SK-N-SH (cell line): ENCODE data around the gene NPY4R. TPM values are rescaled to one million over a fixed set of nuclear protein-coding genes. Genes with fewer than 3 reads are reported as not detected.
"Not testable (repeated sequence)": the region's sequence is repeated elsewhere in the genome, so short reads cannot be mapped to it uniquely, and the experiment has no call there.

ENCODE experiments used
- CTCF ChIA-PET: fragments of 300-600, 350-600 bp; formaldehyde crosslinking; extraction: SDS; loops from one replicate; lab custom pipeline; 2021; lab: Yijun Ruan, JAX
- POLR2A ChIA-PET: fragments of 350-600 bp; sonication (Branson Sonifier 250); formaldehyde crosslinking; extraction: SDS; loops from one replicate; lab custom pipeline; 2020; ENCODE audit warnings: antibody characterized with exemption, inconsistent platforms; lab: Yijun Ruan, JAX
- DNase-seq: peaks from one replicate; pipeline ENCODE4 v3.0.0; 2012
- H2AFZ ChIP-seq: fragments of 200-600 bp; sonication (generic); 2 replicates; pipeline ENCODE4 v1.8.1; 2016; ENCODE audit warnings: antibody characterized with exemption, mild to moderate bottlenecking, low read depth
- H3F3A ChIP-seq: fragments of 200-600 bp; sonication (generic); replicated peaks from 2 replicates; pipeline ENCODE3; 2016; ENCODE audit warnings: antibody characterized with exemption, mild to moderate bottlenecking; ENCODE audit not compliant: insufficient read depth
- H3K27ac ChIP-seq, 2 experiments: fragments of 200-500 bp in 1 of 2; fragments of 200-600 bp in 1 of 2; sonication (Bioruptor generic) in 1 of 2; sonication (generic), shearing (Covaris generic) in 1 of 2; 2 replicates each; pipeline versions ENCODE4 v1.5.1 to v1.6.1; 2014 to 2016; ENCODE audit warnings: low read depth in 2 of 2, inconsistent platforms in 1 of 2, low read length in 1 of 2, mild to moderate bottlenecking in 1 of 2, mixed read lengths in 1 of 2
- H3K27me3 ChIP-seq: fragments of 200-600 bp; sonication (generic), shearing (Covaris generic); 2 replicates; pipeline ENCODE4 v1.6.1; 2016; ENCODE audit warnings: mixed run types; ENCODE audit not compliant: insufficient read depth
- H3K36me3 ChIP-seq, 2 experiments: fragments of 200-500 bp in 1 of 2; fragments of 200-600 bp in 1 of 2; sonication (Bioruptor generic) in 1 of 2; sonication (generic) in 1 of 2; replicated peaks in 1 of 2; 2 replicates each; pipeline versions ENCODE3 to v1.5.1; 2014 to 2016; ENCODE audit warnings: low read length in 1 of 2, mild to moderate bottlenecking in 1 of 2; ENCODE audit not compliant: insufficient read depth in 2 of 2, control insufficient read depth in 1 of 2
- H3K4me1 ChIP-seq, 2 experiments: fragments of 200-500 bp in 1 of 2; fragments of 200-600 bp in 1 of 2; sonication (Bioruptor generic) in 1 of 2; sonication (generic), shearing (Covaris generic) in 1 of 2; 2 replicates each; pipeline versions ENCODE4 v1.5.1 to v1.6.1; 2014 to 2016; ENCODE audit warnings: low read depth in 1 of 2, low read length in 1 of 2, mixed run types in 1 of 2; ENCODE audit not compliant: insufficient read depth in 2 of 2, control insufficient read depth in 1 of 2
- H3K4me2 ChIP-seq: fragments of 200-600 bp; sonication (generic), shearing (Covaris generic); 2 replicates; pipeline ENCODE4 v1.6.1; 2017; ENCODE audit warnings: mixed run types
- H3K4me3 ChIP-seq, 2 experiments: fragments of 200-500 bp in 1 of 2; fragments of 200-600 bp in 1 of 2; sonication (Bioruptor generic) in 1 of 2; sonication (generic), shearing (Covaris generic) in 1 of 2; 2 replicates each; pipeline versions ENCODE4 v1.5.1 to v1.8.1; 2014 to 2016; ENCODE audit warnings: low read depth in 2 of 2, inconsistent platforms in 1 of 2, low read length in 1 of 2, mild to moderate bottlenecking in 1 of 2, mixed read lengths in 1 of 2, moderate library complexity in 1 of 2
- H3K79me2 ChIP-seq: fragments of 200-600 bp; sonication (generic); 2 replicates; pipeline ENCODE4 v1.8.1; 2017; ENCODE audit warnings: mild to moderate bottlenecking; ENCODE audit not compliant: insufficient read depth
- H3K9ac ChIP-seq: fragments of 200-600 bp; sonication (generic); 2 replicates; pipeline ENCODE4 v1.6.1; 2017; ENCODE audit warnings: mixed run types
- H3K9me2 ChIP-seq: fragments of 200-600 bp; sonication (generic); 2 replicates; pipeline ENCODE4 v1.6.1; 2017; ENCODE audit warnings: mixed run types
- H3K9me3 ChIP-seq: fragments of 200-600 bp; sonication (generic); 2 replicates; pipeline ENCODE4 v1.6.1; 2017; ENCODE audit warnings: mixed run types, mild to moderate bottlenecking, moderate library complexity
- H4K20me1 ChIP-seq: fragments of 200-600 bp; sonication (generic); 2 replicates; pipeline ENCODE4 v1.6.1; 2017; ENCODE audit warnings: mild to moderate bottlenecking, mixed run types; ENCODE audit not compliant: insufficient read depth
- WGBS: methylation state at CpG from one replicate; pipeline ENCODE4 v1.1.6; 2017; ENCODE audit warnings: low lambda C conversion rate; 5-methylcytosine and 5-hydroxymethylcytosine counted together
- polyA plus RNA-seq, 3 experiments: library from polyadenylated mRNA; depleted of rRNA; stranded (reverse); fragments of >200 nt; gene quantifications; 2 replicates each; pipeline ENCODE4 v1.2.3, GENCODE V29; 2012

Gene NPY4R
- polyA plus RNA-seq, 1 of the 3 experiments (the other 2 are of a cell fraction) = 0.03 TPM

DNA sequence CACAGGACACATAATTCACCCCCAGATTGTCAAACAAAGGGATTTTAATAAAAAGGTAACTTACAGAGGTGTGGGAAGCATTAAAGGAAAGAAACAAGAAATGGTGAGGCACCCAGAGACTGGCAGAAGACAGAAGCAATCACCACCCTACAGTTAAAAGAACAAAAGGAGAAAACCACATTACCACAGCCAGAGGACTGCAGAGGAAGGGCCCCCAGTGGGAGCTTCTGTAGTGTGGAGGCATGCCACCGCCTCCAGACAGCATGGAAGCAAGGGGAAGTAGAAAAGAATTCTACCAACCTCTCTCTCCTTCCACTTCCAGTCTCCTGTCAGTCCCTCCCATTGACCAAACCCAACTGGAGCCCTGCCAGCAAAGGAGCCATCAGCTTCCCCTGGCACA lies 4.4 kb upstream of the NPY4R start:
- POLR2A ChIA-PET, H3K4me3 ChIP-seq, CTCF ChIA-PET, H3K9me2 ChIP-seq, H3K79me2 ChIP-seq, H2AFZ ChIP-seq, H3K36me3 ChIP-seq, H3F3A ChIP-seq, H3K9ac ChIP-seq, H3K9me3 ChIP-seq, H3K27me3 ChIP-seq, H3K4me1 ChIP-seq, H3K27ac ChIP-seq, DNase-seq, H3K4me2 ChIP-seq, H4K20me1 ChIP-seq: not testable (repeated sequence)
- WGBS = no CpG with 5 or more reads among the region's 1 CpG

DNA sequence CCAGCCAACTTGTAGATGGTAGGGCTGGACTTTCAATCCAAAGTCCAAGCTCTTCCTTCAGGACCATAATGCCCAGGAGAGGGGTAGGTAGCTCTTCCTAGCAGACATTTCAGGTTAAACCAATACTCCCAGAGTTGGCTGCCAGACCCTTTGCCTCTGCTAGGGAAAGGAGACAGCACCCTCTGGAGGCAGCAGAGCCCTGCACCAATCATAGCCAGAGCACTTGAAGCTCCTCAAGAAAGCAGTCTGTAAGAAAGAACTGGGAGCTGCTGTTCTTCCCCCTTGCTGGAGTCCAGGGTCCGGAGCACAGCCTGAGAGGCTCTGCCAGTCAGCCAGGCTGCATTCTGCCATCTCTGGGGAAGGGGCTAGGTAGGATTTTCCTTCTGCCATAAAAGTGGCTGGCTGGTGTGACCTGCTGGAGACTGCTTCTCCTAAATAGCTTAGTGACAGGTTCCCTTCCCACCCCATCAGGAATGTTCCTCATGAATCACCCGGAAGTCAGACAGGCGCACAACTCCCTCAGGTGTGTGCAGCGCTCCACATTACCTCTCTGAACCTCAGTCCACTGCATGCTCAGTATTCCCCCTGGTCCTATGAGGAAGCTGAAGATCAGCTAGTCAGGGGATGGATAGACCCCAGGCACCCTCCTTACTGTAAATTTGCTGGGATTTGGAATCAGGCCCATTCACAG lies 2.5 kb upstream of the NPY4R start:
- no CpG with 5 or more reads among the region's 4 CpGs for WGBS
- not testable (repeated sequence) for H3K27me3 ChIP-seq

DNA sequence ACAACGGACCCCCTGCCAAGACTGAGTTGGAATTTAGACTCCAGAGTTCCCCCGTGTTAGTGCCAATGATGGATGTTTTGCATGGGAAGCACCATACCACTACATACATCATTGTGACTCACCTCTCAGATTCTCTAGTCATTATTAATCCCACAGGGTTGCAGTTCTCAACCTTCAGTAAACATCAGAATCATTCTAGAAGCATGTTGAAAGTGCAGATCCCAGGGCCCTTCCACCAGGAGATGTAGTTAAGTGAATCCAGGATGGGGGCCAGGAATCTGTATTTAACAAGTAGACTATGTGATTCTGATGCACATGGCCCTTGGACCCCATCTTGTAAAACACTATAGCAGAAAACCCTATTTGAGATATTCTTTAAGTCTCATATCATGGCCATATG lies 2.1 kb downstream of the NPY4R start:
- H3K36me3 ChIP-seq, H3K27ac ChIP-seq, DNase-seq, POLR2A ChIA-PET, H3K4me3 ChIP-seq, CTCF ChIA-PET, H3F3A ChIP-seq, H3K9me3 ChIP-seq, H3K9ac ChIP-seq, H3K4me2 ChIP-seq, H3K9me2 ChIP-seq, H2AFZ ChIP-seq, H3K27me3 ChIP-seq, H3K79me2 ChIP-seq, H4K20me1 ChIP-seq, H3K4me1 ChIP-seq: not testable (repeated sequence)
- no CpG with 5 or more reads among the region's 2 CpGs for WGBS

More for the DNA sequence above, 2.5 kb upstream of the NPY4R start:
- H3K36me3 ChIP-seq, H3K9me2 ChIP-seq, H3K4me2 ChIP-seq, H3K4me1 ChIP-seq, DNase-seq, H4K20me1 ChIP-seq, H3K9me3 ChIP-seq, CTCF ChIA-PET, H3K27ac ChIP-seq, H3F3A ChIP-seq, H2AFZ ChIP-seq, H3K4me3 ChIP-seq, H3K9ac ChIP-seq, POLR2A ChIA-PET, H3K79me2 ChIP-seq: not testable (repeated sequence)

DNA sequence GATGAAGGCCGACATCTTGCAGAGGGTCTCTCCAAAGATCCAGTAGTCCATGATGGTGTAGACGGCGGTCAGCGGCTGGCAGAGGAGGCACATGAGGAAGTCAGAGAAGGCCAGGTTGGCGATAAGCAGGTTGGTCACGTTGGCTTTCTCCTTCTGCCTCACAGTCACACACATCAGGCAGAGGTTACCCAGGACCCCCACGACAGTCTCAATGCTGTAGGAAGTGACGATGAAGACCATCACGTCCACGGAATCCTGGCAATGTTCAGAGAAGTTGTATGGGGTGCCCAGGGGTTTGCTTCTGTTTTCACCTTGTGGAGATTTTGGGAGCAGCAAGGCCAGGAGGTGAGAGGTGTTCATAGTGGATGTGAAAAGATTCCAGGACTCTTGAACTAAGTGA lies 3.5 kb downstream of the NPY4R start:
- H3K9me2 ChIP-seq, H3K4me2 ChIP-seq, DNase-seq, POLR2A ChIA-PET, H3K4me1 ChIP-seq, CTCF ChIA-PET, H3K27me3 ChIP-seq, H3K4me3 ChIP-seq, H3K9me3 ChIP-seq, H2AFZ ChIP-seq, H3F3A ChIP-seq, H3K9ac ChIP-seq, H3K27ac ChIP-seq, H4K20me1 ChIP-seq, H3K36me3 ChIP-seq, H3K79me2 ChIP-seq: not testable (repeated sequence)
- 58% methylated on average over 4 of the region's 10 CpGs for WGBS

DNA sequence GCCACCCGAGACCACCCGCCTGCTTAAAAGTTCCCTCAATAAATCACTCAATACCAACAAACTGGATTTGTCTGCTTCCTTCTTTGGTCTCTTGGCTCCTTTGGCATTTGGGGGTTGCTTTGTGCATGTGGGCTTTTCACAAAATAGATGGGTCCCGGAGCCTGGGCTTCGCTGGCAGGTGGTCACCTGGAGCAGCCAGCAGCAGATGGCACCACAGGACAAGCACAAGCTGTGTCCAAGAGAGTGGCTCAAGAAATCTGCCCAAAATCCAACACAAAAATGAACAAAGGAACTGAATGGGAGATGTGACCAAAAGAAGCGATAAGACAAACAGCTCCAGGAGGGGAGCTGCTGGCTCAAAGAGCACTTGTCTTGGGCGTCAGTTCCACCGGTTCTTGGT lies 6.2 kb downstream of the NPY4R start:
- H2AFZ ChIP-seq, H3K9ac ChIP-seq, H3K27me3 ChIP-seq, H3K27ac ChIP-seq, POLR2A ChIA-PET, H3K79me2 ChIP-seq, DNase-seq, H4K20me1 ChIP-seq, H3F3A ChIP-seq, H3K4me1 ChIP-seq, H3K4me2 ChIP-seq, H3K36me3 ChIP-seq, CTCF ChIA-PET, H3K9me3 ChIP-seq, H3K4me3 ChIP-seq, H3K9me2 ChIP-seq: not testable (repeated sequence)
- WGBS = no CpG with 5 or more reads among the region's 7 CpGs

DNA sequence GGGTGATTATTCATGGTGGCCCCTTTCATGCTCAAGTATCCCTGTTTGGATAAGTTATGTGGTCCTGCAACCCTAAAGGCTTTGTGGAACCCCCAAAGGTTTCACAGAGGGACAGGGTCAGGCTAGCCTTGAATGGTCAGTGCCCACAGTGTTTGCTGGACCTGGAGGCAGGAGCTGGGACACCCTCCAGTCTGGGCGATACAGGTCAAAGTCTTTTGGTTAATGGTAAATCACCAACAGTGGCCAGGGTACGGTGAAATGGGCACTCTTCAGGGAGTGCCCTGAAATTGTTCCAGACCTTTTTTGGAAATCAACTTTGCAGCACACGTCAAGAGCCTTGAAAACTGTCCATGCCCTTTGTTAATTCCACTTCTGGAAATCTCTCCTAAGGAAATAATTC lies 8.7 kb downstream of the NPY4R start:
- H3K9me3 ChIP-seq, H3K27me3 ChIP-seq, H3K79me2 ChIP-seq, CTCF ChIA-PET, H3K36me3 ChIP-seq, H3K4me2 ChIP-seq, H4K20me1 ChIP-seq, H3K4me3 ChIP-seq, H3K4me1 ChIP-seq, H3F3A ChIP-seq, DNase-seq, H3K9ac ChIP-seq, H3K9me2 ChIP-seq, POLR2A ChIA-PET, H2AFZ ChIP-seq, H3K27ac ChIP-seq: not testable (repeated sequence)
- WGBS = no CpG with 5 or more reads among the region's 3 CpGs
